Measurements from ENCODE around the gene KHK.

Gene KHK

GRCh38 chr2:27127883-27128667 lies 41.5 kb downstream of the KHK start:
- no peak for DNase-seq (ENCODE audit: low read depth)

GRCh38 chr2:27128668-27129571 lies 42.3 kb downstream of the KHK start:
- DNase-seq (ENCODE audit: low read depth) = no peak

DNA sequence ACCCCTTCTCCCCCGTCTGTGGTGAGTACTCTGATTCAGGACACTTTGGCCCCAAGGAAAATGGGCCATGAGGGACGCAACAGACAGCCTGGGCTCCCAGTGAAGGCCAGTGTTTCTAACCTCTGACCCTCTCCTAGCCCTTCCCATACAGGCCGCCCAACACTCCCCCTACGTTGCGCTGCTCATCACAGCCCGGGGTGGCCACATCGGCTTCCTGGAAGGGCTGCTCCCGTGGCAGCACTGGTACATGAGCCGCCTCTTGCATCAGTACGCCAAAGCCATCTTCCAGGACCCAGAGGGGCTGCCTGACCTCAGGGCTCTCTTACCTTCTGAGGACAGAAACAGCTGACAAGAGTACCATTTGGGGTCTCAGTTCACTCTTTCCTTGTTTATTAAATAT lies 43.8 kb downstream of the KHK start:
- no peak for DNase-seq (ENCODE audit: low read depth)

DNA sequence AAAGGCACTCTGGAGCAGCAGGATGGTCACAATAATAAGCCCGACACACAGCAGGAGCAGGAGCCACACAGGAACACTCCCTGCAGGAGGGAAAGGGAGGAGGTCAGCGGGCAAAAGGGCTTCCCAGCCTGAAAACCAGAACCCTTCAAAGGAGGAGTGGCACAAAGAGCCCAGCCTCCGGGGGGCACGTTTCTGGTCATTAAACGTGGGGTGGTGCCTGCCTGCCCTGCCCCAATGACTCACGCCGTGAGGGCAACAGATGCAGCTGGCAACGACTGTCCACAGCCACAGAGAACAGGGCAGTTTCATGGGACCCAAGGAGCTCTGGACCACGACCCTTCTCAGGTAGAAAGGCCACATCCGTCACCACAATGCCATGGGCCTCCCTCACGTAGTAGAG lies 44.9 kb downstream of the KHK start:
- no peak for DNase-seq (ENCODE audit: low read depth)

DNA sequence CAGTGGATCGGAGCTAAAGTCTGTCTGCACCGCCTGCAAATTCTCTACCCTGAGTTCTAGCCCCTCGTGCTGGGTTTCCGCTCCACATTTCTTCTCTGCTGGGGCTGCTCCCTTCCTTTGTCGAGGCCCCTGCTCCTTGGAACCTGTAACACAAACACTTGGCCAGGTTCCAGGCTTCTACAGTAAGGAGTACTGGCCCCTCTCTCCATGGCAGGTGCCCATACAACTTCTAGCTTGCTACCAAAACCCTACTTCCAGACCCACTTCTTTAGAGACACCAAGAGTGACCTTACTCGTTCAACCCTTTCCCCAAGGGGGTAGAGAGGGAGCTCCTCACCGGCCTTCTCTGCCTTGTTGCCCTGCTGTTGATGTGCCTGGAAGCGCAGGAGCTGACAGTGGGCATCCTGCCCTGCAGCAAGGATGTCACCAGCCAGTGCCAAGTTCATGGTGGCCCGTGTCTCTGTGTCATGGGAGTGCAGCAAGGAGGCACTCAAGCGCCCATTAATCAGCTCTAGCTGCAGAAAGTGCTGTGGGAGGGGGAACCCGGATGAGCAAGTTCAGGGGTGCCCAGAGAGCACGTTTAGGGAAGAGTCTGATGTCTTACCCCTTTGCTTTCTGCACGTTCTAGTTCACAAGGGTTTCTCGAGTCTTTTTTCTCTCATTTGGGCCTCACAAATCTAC lies 46.8 kb downstream of the KHK start:
- no peak for DNase-seq (ENCODE audit: low read depth)

DNA sequence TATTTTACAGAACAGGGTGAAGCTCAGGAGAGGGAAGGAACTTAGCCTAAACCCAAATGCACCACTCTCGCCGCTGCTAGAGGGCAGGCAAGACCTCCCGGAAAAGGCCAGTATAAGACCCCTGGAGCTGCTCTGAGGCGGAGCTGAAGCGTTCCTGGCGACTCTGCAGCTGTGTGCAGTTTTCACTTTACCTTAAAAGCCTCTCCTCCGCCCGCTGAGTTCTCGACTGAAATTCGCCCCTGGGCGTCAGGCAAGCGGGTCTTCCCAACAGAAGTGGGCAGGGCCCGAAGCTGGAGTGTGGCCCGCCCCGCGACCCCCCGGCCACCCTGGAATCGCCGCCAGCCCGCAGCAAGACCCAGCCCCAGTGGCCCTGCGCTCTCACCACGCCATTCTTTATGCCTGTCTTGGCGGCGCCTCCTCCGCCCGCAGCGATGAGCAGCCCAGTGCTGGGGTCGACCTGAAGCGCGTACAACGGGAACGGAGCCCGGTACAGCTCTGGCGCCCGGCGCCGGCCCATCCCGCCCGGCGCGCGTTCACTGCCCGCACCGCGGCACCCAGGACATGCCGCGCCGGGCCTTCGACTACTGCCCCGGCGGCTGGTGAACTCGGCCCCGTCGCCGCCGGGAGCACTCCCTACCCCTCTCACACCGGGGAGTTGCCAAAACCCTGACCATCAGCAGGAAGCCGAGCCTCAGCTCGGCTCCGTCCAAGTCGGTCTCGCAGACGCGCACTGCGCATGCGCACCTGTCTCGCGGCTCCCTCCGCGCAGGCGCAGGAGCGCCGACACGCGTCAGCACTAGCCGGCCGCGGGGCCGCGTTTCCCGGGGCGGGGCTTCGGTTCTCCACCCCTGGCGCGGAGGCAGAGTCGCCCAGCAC lies 47.6 kb downstream of the KHK start, which contains the start of gene PREB:
Gene PREB, minus strand, starts transcription at position 732 of the 876 bp plus-strand sequence. Its CDS starts 215 bp downstream, at position 517.
- peak; percentile 53 for DNase-seq (ENCODE audit: low read depth)

DNA sequence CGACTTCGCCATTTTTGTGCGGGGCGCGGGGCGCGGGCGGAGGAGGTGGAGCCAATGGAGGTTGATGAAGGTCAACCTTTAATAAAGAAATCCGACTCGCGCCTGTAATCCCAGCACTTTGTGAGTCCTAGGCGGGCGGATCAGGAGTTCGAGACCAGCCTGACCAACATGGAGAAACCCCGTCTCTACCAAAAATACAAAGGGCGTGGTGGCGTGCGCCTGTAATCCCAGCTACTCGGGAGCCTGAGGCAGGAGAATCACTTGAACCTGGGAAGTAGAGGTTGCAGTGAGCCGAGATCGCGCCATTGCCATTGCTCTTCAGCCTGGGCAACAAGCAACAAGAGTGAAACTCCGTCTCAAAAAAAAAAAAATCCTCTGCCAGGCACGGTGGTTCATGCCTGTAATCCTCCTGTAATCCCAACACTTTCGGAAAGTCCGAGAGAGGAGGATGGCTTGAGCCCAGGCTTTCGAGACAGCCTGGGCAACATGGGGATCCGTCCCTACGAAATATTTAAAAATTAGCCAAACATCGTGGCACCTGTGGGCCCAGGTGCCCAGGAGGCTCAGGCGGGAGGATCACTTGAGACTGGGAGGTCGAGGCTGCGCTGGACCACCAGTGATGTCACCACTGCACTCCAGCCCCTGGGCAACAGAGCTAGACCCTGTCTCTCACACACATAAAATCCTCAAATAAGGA lies 48.4 kb downstream of the KHK start:
- DNase-seq (ENCODE audit: low read depth) = no peak

DNA sequence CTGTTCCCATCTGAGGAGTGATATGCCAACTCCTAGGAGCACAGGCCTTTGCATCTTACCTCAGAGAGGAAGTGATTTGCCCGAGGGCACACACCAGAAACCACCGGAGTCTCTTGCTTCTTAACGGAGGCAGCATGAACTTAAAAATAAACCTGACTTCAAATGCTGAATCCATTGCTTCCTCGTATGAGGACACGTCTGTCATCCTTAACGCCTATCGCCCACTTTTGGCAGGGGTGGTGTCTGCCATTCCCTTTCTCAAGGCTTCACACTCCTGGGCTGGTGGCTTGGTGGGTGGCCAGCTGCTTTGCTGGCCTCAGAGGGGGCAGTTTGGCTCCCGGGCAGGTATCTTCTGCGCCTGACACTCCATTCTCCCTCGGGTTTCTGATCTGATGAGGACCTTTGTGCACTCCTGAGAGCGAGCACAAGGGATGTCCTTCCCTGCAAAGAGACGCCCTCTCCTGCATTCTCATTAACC lies 48.9 kb downstream of the KHK start:
- DNase-seq (ENCODE audit: low read depth) = no peak

- no peak for DNase-seq (ENCODE audit: low read depth)
Observed at GRCh38 chr2:27136751-27137150, 50.2 kb downstream of the KHK start.

- DNase-seq (ENCODE audit: low read depth) = no peak
Observed at GRCh38 chr2:27137322-27137935, 50.9 kb downstream of the KHK start.

GRCh38 chr2:27138111-27138510 lies 51.5 kb downstream of the KHK start:
- no peak for DNase-seq (ENCODE audit: low read depth)

DNA sequence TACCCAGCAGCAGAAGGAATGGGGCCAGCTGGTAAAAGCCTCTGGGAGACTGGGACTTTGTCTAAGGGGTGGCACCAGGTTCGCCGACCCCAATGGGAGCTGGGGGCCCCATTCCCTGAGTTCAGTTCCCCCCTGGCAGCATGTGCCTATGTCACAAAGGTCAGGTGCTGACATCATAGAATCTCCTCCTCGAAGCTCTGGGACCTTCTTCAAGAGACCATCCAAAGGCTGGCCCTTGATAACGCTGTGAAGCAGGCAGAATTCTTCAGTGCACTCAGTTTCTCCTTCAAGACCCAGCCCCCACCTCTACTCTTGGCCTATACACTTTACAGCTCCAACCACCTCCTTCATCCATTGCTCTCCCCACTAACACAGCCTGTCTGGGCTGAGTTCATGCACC lies 52.7 kb downstream of the KHK start, which contains the start of gene PRR30:
Gene PRR30, minus strand, starts transcription at position 101 of the 400 bp plus-strand sequence. CDS start 1,081 bp downstream, outside the sequence.
- no peak for DNase-seq (ENCODE audit: low read depth)

GRCh38 chr2:27143285-27143684 lies 56.7 kb downstream of the KHK start:
- no peak for DNase-seq (ENCODE audit: low read depth)

DNA sequence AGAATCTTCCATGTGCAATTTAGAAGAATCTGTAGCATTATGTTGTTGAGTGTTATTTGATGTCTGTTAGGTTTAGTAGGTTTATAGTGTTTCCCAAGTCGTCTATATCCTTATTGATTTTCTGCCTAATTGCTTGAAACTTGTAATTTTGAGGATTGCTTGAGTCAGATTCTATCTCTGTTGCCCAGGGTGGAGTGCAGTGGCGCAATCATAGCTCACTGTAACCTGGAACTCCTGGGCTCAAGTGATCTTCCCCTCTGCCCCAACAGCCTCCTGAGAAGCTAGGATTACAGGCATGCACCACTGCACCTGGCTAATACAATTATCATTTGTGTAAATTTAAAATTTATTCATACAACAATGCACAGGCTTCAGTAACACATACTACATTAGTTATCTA lies 59.1 kb downstream of the KHK start:
- DNase-seq (ENCODE audit: low read depth) = no peak

DNA sequence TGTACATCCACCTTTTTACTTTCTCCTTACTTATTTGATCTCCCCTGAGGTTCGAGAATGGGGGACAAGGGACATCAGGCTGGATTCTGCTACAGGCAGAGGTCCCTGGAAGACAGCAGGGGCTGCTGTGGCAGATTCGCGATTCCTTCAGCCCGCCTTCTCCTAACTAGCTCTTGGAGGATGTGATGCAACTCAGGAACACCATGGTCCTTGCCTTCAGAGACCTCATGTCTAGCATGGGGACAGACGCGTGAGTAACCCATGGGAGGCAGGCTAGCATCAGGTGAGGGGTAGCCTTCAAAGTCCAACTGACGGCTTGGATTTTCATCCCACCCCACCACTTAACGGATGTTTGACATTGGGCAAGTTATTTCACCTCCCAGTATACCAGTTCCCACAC lies 61.4 kb downstream of the KHK start:
- no peak for DNase-seq (ENCODE audit: low read depth)

GRCh38 chr2:27148801-27149439 lies 62.3 kb downstream of the KHK start, which contains the start of gene TCF23:
Gene TCF23 (plus strand): TSS chr2:27149004. CDS start chr2:27149134, 130 bp downstream.
- no peak for DNase-seq (ENCODE audit: low read depth)

GRCh38 chr2:27149570-27150405 lies 63.2 kb downstream of the KHK start:
- DNase-seq (ENCODE audit: low read depth) = no peak
